HG03045 (cell line): ENCODE data around the gene STEEP1.
A peak's percentile ranks its signal among the peaks of the same experiment; 100 is the strongest.

Experiments
- ATAC-seq: cut with Tn5 transposase; IDR thresholded peaks from one replicate; pipeline ENCODE4 v1.9.1; 2021; ENCODE audit warnings: mild to moderate bottlenecking, moderate library complexity; ENCODE audit not compliant: unreplicated experiment

The STEEP1 gene

DNA sequence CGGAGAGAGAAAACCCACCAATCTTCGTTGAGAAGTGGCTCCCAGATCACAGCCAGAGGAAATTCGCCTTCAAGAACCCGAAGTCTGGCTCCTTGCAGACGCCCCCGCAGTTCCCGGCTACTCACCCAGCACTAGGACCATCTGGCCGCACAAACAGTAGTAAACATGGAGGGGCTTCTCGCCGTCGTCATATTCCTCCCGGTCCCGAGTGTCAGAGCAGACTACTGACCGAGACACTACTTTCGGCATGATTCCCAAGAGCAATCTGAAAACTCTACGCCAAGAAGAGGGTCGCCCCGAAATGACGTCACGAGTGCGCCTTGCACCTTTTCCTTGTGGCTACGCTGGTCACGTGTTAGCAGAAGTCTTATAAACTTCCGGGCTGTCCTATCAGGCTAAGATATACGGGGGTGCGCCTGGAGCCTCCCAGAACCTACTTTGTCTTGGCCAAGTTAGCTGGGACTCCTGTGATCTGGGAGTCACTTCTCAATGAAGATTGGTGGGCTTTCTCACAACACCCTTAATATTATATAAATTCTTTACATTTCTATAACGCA is at the start of gene STEEP1:
STEEP1 (minus strand) TSS at position 303 of the 557 bp plus-strand sequence; CDS start at position 249, 54 bp downstream.
- peak; percentile 72 for ATAC-seq

DNA sequence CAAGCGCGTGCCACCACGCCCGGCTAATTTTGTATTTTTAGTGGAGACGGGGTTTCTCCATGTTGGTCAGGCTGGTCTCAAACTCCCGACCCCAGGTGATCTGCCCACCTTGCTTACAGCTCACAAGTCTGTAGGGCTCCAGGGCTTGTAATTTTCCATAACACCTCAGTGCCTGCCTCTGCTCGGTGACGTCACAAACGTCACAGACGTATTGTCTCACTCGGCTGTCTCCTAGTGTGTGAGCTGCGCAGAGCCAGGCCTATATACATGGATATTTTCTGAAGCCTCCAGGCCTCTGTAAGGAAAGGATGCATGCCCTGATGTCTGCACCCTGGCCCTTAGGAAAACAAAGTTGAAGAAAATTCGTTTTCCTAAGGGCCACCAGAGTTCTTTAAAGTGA is 49.6 kb upstream of the STEEP1 start:
- no peak for ATAC-seq

DNA sequence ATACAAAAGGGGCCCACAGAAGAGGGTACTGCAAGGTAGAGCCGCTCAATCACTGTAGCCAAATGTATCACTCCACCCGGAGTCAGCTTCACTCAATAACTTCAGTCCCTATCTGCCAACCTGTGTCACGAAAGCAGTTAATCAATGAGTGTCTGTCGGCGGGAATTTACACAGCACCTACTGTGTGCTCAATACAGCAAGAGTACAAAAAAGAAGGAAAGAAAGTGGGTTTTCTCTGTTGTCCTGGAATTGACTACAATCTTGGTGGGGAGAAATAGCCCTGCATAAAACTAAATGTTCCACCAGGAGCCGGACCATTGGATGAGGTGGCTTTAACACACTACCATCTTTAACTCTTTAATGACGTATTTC is 41.8 kb upstream of the STEEP1 start:
- ATAC-seq = no peak

DNA sequence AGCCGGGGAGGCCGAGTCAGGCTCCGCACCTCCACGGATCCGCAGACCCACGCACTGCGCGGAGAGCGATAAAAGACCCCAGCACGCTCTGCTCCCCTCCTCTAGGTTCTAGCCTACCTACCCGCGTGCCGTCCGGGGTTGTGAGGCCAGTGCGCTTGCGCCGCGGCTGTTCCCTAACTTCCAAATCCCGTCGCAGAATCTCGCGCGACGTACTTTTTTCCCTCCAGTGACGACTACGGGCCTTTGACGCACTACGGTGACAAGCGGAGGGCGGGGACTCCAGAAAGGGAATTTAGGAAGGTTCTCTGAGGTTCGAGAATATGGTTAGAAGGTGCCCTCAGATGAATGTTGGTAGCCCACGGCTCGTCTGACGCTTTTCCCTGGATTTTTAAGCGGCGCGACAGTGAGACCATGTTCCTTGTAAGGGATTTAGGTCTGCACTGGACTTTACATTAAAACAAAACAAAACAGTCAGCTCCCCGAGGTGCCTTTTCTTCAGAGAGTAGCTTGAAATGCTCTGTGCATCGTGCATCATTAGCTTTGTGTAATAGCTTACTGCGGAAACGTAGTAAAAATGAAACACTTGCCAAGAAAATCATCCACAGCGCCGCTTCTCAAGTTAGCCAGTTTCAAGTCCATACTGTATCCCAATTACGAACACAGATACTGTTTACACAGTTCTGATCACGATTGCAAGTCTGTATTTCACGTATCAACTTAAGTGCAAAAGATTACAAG is 41.2 kb upstream of the STEEP1 start, which contains the start of gene NKRF:
NKRF (minus strand) TSS at position 145 of the 738 bp plus-strand sequence.
- ATAC-seq = peak; percentile 88

DNA sequence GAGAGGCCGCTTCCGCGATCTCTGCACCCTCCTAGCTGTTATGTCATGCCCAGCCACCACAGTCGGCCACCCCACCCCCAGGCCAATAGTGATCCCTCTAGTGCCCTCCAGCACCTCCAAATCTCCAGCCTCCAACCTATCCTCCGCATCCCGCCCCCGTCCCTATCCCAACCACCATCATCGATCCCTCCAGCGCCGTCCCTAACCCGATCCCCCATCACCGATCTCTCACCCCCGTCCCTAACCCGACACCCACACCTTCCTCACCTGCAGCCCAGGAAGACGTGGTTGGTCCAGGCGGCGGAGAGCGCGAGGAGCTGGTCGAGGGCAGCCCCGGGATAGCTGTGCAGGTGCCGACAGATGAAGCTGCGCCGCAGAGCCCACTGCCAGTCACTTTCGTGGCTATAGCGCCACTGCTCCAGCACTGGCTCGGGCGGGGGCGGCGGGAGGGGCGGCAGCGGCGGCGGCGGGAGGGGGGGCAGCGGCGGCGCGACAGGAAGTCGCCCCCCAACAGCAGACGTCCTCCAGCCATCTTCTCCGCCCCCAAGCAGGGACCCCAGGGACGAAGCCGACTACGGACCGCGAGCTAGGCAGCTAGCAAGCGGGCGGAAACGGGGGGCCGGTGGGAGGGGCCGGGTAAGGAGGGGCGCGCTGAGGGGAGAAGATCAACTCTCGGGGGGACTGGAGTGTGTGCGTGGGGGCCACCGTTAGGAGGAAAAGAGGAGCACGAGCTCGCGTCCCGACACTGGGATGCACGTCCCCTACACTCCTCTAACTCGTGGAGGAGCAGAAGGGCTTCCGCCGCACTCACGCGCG is 40.5 kb upstream of the STEEP1 start:
- ATAC-seq = peak; percentile 35

DNA sequence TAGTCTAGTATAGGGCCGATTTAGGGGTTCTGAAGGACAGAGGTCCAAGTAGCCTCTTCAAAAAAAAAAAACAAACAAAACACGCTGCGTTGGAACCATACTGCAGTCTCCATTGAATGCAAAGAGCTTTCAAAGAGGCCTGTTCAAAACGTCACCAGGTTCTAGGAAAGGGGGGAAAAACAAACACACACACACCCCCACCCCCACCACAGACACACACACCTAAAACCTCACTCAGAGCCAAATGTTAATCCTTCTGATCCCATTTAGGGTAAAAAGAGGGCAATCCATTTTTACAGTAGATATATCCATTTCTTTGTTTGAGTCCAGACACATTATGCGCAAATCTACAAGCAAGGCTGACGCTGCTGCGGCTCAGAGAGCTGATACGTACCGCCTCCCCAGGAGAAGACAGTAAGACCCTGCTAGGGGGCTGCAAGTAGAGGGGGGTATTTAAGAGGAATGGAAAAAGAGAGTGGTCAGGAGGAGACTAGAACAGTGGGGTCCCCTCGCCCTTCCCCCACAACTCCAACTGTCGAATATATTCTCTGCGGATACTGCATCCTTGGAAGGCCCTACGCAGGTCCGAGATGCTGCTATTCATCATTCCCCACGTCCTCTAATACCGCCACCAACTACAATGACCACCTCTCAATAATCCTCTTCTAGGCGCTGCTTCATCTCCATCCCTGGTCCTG is 39.7 kb upstream of the STEEP1 start:
- ATAC-seq = no peak

DNA sequence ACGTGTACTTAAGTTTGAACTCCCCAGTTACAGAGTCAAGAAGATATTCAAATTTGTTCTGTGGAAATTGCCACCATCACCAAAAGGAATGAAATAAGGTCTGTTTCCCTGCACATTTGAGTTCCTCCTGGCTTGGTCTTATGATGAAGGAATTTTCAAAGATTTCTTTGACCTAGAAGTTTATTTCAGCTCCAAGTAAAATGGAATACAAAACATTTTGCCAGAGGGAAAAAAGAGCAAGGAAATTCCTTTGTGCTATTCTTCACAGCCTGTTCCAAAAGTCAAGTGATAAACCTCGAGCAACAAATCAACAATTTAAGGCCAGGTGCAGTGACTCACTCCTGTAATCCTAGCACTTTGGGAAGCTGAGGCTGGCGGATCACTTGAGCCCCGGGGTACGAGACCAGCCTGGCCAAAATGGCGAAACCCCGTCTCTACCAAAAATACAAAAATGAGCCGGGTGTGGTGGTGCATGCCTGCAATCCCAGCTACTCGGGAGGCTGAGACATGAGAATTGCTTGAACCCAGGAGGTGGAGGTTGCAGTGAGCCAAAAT is 37.6 kb upstream of the STEEP1 start:
- no peak for ATAC-seq

DNA sequence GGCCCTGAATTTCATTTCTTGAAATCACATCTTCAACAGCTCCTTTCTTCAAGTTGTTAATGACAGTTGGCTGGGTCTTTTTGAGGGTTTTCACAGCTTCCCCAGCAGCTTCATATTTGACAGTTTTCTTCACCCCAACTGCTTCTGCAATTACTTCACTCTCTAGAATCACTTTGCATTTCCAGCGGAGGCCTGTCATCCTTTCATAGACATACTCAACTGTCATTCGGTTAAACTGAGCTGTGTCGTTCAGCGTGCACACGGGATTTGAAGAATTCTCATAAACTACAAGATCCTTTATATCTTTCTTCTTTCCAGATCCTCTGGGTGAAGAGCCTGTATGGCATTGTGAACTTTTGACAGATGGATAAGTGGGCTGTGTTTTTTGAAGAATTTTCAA is 24.6 kb upstream of the STEEP1 start:
- no peak for ATAC-seq

DNA sequence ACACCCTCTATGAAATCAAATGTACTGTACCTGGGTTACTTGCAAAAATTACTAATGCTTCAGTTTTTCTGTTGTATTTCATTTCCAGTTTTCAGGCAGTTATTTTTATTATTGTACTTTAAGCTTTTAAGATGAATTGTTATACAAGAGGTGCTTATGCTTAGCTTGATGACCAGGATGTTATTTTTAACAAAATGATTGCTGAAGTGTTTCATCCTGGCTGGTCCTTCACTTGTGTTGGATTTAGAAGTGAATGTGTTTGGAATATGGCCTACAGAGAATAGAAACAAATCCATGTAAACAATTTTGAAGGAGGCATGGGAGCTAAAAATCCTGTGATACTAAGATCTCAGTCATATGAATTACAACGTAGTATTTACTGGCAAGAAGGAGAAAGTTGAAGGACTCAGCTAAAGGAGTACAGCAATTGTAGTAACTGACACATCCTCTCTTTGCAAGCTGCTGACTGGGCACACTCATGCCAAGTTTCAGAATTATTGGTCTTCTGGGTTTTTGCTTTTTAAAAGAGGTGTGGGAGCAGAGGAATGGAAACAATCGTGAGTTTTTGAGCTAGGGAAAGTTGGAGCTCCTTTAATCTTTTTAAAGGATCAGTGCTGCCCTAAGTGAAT is 18.3 kb upstream of the STEEP1 start:
- ATAC-seq = no peak

DNA sequence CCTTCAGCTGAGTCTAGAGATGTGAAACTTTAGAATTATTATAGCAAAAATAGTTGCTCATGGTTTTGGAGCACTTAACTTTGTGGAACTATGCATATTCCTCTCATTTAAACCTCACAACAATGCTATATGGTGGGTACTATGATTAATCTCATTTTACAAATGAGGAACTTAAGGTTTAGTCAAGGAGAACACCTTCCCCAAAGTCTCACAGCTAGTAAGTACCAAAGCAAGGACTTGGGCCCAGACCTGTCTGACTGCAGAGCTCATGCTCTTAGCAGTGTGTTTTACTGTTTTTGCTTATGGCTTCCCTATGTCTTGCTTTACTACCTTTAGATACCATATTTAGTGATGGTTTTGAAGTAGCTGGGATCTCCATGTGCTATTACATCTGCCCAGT is 14.2 kb upstream of the STEEP1 start:
- no peak for ATAC-seq

DNA sequence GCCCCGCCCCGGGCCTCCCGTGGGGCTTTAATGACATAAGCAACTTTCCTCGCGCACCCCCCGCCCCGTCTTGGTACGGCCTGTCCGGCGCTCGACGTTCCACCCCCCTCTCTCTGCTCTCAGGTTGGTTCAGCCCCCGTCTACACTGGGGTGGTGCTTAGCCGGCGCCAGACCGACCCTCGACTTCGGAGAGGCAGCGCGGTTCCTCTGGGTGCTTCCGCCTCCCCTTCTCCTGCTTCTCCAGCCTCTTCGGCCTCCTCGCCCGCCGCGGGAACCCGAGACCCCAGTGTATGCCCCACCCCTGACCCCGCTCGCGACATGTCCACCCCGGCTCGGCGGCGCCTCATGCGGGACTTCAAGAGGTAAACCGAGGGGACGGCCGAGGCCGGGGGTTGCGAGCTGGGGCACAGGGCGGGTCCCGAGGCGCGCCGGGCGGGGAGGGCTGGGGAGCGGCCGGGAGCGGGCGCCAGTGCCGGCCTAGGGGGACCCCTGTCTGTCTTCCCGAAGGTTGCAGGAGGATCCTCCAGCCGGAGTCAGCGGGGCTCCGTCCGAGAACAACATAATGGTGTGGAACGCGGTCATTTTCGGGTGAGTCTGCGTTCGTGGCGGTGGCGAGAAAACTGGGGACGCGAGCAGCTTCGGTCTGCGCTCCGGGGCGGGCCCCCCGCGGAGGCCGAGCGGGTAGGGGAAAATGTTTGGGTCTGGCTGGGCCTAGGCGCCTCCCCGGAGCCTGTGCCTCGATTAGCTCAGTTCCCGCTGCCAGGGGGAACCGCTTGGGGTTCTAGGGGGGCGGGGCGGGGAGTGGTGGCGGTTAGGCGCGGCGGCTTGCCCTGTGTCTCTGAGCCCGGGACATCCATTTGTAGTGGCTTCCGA is 9.4 kb upstream of the STEEP1 start, which contains the start of gene UBE2A:
UBE2A (plus strand) TSS at position 170 of the 873 bp plus-strand sequence; CDS start at position 319, 149 bp downstream.
- peak; percentile 82 for ATAC-seq

DNA sequence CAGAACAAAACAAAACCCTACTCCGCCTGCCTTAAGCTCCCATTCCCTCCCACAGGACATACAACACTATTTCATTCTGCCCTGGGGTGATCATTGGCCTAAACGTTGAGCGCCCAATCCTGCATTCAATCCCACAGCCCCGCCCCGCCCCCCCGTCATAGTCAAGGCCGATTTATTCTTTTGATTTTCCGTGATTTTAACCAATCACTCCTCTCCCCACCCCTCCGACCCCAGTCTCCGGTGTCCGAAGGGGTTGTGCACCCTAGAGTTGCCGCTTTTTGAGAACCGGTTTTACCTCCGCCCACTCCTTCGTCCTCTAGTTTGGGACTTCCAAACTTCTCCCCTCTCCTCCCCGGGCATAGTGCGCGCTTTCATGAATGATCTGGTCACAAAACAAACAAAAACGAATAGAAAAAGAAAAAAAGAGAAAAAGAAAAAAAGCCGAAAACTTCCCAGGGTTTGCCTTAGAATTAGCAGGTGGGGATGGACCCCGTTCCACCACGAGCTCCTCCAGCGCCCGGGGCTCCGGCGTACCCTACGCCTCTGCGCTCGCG is 8.7 kb upstream of the STEEP1 start:
- ATAC-seq = peak; percentile 7

DNA sequence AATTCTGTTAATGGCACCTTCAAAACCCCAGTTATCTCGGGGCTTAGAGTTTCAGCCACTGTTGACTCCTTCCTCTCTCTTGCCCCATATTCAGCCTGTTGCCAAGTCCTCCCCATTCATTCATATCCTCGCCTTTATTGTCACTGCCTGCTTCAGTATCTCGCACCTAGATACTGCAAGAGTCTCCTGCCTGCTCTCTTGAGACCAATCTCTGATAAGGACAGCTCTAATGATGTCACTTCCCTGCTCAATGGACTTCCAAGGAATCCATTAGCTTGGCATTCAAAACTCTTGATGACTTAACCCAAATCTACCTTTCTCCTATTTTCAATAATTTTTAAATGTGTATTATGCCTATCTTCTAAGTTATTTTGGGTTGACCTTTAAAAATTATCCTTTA is 8.0 kb upstream of the STEEP1 start:
- ATAC-seq = no peak

DNA sequence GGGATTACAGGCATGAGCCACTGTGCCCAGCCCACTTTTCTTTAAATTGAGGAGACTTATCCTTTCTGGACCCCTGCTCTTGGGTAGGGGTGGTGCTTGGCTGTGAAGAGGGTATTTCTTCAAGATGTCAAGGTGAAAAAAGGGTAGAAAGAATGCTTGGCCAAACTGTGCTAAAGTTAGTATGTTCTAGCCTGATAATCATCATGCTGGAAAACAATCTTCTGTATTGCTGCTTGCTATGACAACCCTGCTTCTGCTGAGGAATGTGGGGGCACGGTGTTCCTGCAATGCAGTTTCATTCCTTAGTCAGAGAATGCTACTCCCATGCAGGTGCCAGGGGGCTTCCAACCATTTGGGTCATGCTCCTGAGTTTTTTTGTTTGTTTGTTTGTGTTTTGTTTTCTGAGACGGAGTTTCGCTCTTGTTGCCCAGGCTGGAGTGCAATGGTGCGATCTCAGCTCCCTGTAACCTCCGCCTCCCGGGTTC is 5.2 kb upstream of the STEEP1 start:
- ATAC-seq = no peak

DNA sequence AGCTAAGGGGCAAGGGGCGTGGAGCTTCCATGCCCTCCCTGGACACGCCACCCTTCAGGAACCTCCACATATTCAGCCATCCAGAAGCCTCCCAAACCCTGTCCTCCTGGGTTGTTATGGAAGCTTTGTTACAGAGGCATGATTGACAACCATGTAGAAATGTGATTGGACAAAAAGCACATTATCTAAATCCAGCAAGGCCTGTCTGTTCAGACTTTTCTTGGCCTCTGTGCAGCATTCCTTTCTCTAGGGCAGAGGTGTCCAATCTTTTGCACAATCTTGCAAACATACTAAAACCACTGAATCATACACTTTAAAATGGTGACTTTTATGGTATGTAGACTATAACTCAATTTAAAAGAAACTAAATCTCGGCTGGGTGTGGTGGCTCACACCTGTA is 12.7 kb downstream of the STEEP1 start:
- ATAC-seq = no peak

DNA sequence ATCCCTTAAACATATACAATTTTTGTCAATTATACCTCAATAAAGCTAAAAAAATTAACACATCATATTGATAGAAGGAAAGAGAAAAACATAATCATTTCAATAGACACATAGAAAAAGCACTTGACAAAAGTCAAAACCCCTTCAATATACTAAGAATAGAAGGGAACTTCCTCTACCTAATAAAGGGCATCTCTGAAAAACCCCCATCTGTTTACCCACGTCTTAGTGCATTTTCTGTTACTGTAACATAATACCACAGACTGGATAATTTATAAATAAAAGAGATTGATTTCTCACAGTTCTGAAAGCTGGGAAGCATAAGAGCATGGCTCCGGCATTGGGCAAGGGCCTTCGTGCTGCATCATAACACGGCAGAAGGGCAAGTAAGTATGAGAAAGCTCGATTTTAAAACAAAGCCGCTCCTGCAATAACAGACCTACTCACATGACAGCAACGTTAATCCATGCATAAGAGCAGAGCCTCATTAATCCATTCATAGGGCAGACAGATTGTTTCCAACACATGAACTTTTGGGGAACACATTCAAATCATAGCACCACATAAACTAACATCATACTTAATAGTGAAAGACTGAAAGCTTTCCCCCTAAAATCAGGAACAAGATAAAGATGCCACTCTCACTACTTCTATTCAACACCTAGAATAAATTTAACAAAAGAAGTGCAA is 15.7 kb downstream of the STEEP1 start:
- ATAC-seq = no peak

DNA sequence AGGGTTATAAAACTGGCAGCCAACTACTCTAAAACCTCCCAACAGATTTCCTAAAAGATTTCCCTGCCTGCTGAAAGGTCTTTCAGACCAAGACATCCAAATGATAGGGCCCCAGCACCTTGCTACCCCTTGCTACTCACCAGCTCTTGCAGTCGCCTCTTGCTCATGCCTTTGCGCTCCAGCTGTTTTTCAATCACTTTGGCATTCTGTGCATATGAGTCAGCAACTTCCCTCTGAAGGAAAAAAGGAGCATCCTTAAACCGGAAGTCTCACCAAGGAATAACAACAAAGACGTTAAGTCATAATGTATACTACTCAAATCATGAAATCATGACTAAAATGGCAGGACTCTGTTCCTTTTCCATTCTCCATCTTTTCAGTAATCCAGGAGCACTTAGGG is 24.0 kb downstream of the STEEP1 start:
- ATAC-seq = no peak

DNA sequence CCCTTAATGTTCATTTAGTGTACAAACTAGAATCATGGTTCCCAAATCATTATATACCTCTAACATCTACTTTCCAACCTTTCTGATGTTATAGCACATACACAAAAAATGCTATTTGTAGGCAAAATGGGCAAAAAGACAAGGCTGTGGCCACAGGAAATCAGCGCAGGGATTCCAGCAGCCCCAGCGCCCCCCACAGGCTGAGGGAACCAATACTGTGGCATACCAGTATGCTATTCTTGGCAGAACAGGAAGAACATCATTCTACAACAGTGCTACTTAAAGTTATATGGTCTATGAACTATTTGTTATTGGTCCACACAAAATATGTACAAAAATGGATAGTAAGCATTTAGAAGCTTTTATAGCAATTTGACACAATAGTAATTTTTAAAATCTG is 25.3 kb downstream of the STEEP1 start:
- ATAC-seq = no peak
